WTC11 (cell line): Measurements from ENCODE around the gene GLMN.

Source experiments
- CREB1 ChIP-seq: sonication (generic); formaldehyde crosslinking; IDR thresholded peaks from 2 replicates; pipeline ENCODE4 v1.8.0; 2023; ENCODE audit warnings: mild to moderate bottlenecking, missing genetic modification reagents
- GRHL2 ChIP-seq: fragments of 250-450 bp; sonication (Bioruptor Pico); IDR thresholded peaks from 2 replicates; pipeline ENCODE4 v1.8.0; 2022; ENCODE audit warnings: mild to moderate bottlenecking, moderate library complexity; ENCODE audit not compliant: insufficient replicate concordance, severe bottlenecking
- JUN ChIP-seq: sonication (generic); formaldehyde crosslinking; IDR thresholded peaks from 2 replicates; pipeline ENCODE4 v1.8.0; 2023; ENCODE audit warnings: mild to moderate bottlenecking, missing genetic modification reagents
- RORB ChIP-seq: fragments of 250-450 bp; sonication (Bioruptor Pico); IDR thresholded peaks from 2 replicates; pipeline ENCODE4 v1.9.0; 2021; ENCODE audit warnings: mild to moderate bottlenecking
- SOX15 ChIP-seq: fragments of 250-450 bp; sonication (Bioruptor Pico); IDR thresholded peaks from 2 replicates; pipeline ENCODE4 v1.9.0; 2021; ENCODE audit warnings: mild to moderate bottlenecking
- ZNF317 ChIP-seq: sonication (generic); formaldehyde crosslinking; IDR thresholded peaks from 2 replicates; pipeline ENCODE4 v1.8.1; 2023; ENCODE audit warnings: low read depth, mild to moderate bottlenecking, moderate library complexity, missing genetic modification reagents, borderline replicate concordance
- ZNF416 ChIP-seq: fragments of 250-450 bp; sonication (Bioruptor Pico); IDR thresholded peaks from 2 replicates; pipeline ENCODE4 v1.9.0; 2021; ENCODE audit warnings: mild to moderate bottlenecking, inconsistent platforms
- TF ChIP-seq, protein P1 (sequence below): fragments of 200-600 bp; IDR thresholded peaks from 2 replicates; pipeline ENCODE4 v1.8.0; 2022; ENCODE audit warnings: antibody characterized with exemption
- TF ChIP-seq, protein P2 (sequence below): sonication (generic); formaldehyde crosslinking; IDR thresholded peaks from 2 replicates; pipeline ENCODE4 v1.8.1; 2023; ENCODE audit warnings: mild to moderate bottlenecking, missing genetic modification reagents, moderate library complexity
- TF ChIP-seq, protein P3 (sequence below): sonication (generic); formaldehyde crosslinking; IDR thresholded peaks from 2 replicates; pipeline ENCODE4 v1.8.0; 2022; ENCODE audit warnings: mild to moderate bottlenecking, missing genetic modification reagents
- TF ChIP-seq, protein P4 (sequence below): sonication (generic); formaldehyde crosslinking; IDR thresholded peaks from 2 replicates; pipeline ENCODE4 v1.8.1; 2022; ENCODE audit warnings: mild to moderate bottlenecking, missing genetic modification reagents, moderate library complexity, borderline replicate concordance
- TF ChIP-seq, protein P5 (sequence below): sonication (generic); formaldehyde crosslinking; IDR thresholded peaks from 2 replicates; pipeline ENCODE4 v1.8.1; 2023; ENCODE audit warnings: mild to moderate bottlenecking, moderate library complexity, missing genetic modification reagents

DNA sequence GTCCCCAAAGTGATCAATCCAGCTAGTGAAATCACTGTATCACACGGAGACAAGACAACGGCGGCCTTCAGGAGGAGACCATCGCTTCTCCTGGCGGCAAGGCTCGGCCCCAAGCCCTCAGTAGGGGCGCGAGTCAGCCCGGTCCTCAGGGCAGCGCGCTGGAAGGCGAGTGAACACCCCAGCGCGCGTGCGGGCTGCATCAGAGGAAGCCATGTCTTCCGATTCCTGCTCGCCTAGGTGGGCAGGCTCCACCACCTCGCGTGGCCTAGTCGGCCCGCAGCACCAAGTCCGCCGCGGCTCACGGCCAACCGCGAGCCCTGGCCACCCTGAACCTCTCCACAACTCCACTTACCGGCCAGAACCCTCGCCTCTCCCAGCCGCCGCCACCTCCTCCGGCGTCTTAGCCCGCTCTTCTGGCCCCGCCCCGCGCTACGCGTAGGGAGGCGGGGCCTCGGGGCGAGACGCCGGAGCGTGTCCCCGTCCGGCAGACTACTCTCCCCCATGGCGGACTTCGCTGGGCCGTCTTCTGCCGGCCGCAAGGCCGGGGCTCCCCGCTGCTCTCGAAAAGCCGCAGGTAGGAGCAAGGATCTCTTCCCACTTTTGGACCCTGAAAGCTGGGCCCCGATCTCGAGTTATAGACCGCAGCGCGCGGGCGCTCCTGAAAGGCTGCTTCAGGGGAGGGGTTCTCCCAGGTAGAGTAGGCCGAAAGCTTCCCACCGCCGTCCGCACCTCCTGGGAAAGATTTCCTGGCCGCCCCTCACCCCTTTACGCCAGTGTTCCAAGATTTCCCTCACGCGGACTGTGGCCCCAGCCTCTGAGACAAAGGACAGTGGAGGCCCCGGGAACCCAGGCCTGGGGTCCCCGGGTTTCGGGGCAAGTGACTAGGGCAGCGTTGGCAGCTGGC is at the start of gene GLMN, which contains the start of gene RPAP2:
- TF ChIP-seq, protein P1, sequence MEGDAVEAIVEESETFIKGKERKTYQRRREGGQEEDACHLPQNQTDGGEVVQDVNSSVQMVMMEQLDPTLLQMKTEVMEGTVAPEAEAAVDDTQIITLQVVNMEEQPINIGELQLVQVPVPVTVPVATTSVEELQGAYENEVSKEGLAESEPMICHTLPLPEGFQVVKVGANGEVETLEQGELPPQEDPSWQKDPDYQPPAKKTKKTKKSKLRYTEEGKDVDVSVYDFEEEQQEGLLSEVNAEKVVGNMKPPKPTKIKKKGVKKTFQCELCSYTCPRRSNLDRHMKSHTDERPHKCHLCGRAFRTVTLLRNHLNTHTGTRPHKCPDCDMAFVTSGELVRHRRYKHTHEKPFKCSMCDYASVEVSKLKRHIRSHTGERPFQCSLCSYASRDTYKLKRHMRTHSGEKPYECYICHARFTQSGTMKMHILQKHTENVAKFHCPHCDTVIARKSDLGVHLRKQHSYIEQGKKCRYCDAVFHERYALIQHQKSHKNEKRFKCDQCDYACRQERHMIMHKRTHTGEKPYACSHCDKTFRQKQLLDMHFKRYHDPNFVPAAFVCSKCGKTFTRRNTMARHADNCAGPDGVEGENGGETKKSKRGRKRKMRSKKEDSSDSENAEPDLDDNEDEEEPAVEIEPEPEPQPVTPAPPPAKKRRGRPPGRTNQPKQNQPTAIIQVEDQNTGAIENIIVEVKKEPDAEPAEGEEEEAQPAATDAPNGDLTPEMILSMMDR = no peak
- TF ChIP-seq, protein P2, sequence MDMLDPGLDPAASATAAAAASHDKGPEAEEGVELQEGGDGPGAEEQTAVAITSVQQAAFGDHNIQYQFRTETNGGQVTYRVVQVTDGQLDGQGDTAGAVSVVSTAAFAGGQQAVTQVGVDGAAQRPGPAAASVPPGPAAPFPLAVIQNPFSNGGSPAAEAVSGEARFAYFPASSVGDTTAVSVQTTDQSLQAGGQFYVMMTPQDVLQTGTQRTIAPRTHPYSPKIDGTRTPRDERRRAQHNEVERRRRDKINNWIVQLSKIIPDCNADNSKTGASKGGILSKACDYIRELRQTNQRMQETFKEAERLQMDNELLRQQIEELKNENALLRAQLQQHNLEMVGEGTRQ (CRISPR knock-in tag) = 0 out of 2 replicates have a peak, but pooled peaks have one; percentile 25
- TF ChIP-seq ZNF317 (CRISPR knock-in tag) (no peak), ZNF416 (CRISPR knock-in tag) (no peak), GRHL2 (no peak), SOX15 (no peak), JUN (no peak), CREB1 (CRISPR knock-in tag) (no peak; the same call in 1 of the 2 replicates), RORB (CRISPR knock-in tag) (no peak)
- TF ChIP-seq, protein P3, sequence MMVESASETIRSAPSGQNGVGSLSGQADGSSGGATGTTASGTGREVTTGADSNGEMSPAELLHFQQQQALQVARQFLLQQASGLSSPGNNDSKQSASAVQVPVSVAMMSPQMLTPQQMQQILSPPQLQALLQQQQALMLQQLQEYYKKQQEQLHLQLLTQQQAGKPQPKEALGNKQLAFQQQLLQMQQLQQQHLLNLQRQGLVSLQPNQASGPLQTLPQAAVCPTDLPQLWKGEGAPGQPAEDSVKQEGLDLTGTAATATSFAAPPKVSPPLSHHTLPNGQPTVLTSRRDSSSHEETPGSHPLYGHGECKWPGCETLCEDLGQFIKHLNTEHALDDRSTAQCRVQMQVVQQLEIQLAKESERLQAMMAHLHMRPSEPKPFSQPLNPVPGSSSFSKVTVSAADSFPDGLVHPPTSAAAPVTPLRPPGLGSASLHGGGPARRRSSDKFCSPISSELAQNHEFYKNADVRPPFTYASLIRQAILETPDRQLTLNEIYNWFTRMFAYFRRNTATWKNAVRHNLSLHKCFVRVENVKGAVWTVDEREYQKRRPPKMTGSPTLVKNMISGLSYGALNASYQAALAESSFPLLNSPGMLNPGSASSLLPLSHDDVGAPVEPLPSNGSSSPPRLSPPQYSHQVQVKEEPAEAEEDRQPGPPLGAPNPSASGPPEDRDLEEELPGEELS = peak; percentile 76
- TF ChIP-seq, protein P4, sequence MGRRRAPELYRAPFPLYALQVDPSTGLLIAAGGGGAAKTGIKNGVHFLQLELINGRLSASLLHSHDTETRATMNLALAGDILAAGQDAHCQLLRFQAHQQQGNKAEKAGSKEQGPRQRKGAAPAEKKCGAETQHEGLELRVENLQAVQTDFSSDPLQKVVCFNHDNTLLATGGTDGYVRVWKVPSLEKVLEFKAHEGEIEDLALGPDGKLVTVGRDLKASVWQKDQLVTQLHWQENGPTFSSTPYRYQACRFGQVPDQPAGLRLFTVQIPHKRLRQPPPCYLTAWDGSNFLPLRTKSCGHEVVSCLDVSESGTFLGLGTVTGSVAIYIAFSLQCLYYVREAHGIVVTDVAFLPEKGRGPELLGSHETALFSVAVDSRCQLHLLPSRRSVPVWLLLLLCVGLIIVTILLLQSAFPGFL = no peak
- TF ChIP-seq, protein P5, sequence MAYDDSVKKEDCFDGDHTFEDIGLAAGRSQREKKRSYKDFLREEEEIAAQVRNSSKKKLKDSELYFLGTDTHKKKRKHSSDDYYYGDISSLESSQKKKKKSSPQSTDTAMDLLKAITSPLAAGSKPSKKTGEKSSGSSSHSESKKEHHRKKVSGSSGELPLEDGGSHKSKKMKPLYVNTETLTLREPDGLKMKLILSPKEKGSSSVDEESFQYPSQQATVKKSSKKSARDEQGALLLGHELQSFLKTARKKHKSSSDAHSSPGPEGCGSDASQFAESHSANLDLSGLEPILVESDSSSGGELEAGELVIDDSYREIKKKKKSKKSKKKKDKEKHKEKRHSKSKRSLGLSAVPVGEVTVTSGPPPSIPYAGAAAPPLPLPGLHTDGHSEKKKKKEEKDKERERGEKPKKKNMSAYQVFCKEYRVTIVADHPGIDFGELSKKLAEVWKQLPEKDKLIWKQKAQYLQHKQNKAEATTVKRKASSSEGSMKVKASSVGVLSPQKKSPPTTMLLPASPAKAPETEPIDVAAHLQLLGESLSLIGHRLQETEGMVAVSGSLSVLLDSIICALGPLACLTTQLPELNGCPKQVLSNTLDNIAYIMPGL (CRISPR knock-in tag) = peak; percentile 88
